Right lobe of liver (tissue), 4 donors: ENCODE results near the gene CDH23.

Experiments used
- POLR2A ChIP-seq: fragments of 450-650 bp; IDR thresholded peaks from one replicate; pipeline ENCODE4 v1.6.1; 2017; ENCODE audit warnings: antibody characterized with exemption, mild to moderate bottlenecking
- TF ChIP-seq, protein P1 (sequence below), 4 donors: fragments of 200-600 bp in 3 of 4; fragments of 450-650 bp in 1 of 4; IDR thresholded peaks; one replicate each; pipeline versions ENCODE4 v1.5.1 to v1.8.0; 2016 to 2022; ENCODE audit warnings: antibody characterized with exemption in 4 of 4, mild to moderate bottlenecking in 2 of 4
- donor health status: DM: no; HTN: no; CAD: no.
- donor health status: DM: no; HTN: no; CAD: no.
- donor health status: DM: no; HTN: yes; CAD: no.

DNA sequence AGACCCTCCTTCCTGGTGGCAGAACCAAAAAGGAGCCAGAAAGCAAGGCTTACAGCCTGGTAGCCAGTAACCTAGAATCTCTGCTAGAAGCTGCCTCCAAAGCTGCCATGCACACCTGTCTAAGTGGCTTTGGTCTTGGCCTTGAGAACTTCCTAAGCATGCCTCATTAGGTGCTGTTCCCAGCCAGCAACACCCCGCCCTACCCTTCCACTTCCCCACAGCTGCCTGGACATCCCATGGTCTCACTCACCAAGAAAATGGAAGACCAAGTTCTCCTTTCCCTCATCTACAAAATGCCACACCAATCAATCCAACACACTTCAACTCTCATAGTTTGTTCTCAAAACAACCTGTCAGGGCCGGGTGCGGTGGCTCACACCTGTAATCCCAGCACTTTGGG lies 450.1 kb downstream of the CDH23 start:
- TF ChIP-seq POLR2A: no peak
- TF ChIP-seq, protein P1, sequence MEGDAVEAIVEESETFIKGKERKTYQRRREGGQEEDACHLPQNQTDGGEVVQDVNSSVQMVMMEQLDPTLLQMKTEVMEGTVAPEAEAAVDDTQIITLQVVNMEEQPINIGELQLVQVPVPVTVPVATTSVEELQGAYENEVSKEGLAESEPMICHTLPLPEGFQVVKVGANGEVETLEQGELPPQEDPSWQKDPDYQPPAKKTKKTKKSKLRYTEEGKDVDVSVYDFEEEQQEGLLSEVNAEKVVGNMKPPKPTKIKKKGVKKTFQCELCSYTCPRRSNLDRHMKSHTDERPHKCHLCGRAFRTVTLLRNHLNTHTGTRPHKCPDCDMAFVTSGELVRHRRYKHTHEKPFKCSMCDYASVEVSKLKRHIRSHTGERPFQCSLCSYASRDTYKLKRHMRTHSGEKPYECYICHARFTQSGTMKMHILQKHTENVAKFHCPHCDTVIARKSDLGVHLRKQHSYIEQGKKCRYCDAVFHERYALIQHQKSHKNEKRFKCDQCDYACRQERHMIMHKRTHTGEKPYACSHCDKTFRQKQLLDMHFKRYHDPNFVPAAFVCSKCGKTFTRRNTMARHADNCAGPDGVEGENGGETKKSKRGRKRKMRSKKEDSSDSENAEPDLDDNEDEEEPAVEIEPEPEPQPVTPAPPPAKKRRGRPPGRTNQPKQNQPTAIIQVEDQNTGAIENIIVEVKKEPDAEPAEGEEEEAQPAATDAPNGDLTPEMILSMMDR (IDR thresholded peaks at IDR 0.05): no peak
